ENCODE results near the gene ZNF467. TPM values are rescaled to one million over a fixed set of nuclear protein-coding genes. Genes with fewer than 3 reads are reported as not detected.

Gene ZNF467
- polyA plus RNA-seq, 3 donors = 23.0 to 23.9 (median 23.0) TPM

DNA sequence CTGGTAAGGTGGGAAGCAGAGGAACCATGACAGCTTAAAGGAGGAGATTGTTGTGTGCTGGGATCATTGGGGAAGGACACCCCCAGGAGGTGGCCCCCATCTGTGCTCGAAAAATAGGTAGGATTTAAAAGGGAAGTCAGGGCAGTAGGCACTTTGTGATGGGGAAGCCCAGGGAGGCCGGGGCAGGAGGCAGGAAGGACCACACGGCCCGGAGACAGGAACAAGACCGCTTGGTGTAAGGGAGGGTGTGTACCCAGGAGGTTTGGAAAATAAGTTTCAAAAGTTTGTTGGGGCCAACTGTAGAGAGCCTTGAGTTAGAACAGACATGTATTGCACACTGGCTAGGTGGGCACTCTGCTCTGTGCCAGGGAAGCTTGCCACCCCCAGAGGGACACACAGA, 20.7 kb downstream of the ZNF467 start:
- no peak for DNase-seq (ENCODE audit: low read depth in 3 of 3, low spot score in 2 of 3)

DNA sequence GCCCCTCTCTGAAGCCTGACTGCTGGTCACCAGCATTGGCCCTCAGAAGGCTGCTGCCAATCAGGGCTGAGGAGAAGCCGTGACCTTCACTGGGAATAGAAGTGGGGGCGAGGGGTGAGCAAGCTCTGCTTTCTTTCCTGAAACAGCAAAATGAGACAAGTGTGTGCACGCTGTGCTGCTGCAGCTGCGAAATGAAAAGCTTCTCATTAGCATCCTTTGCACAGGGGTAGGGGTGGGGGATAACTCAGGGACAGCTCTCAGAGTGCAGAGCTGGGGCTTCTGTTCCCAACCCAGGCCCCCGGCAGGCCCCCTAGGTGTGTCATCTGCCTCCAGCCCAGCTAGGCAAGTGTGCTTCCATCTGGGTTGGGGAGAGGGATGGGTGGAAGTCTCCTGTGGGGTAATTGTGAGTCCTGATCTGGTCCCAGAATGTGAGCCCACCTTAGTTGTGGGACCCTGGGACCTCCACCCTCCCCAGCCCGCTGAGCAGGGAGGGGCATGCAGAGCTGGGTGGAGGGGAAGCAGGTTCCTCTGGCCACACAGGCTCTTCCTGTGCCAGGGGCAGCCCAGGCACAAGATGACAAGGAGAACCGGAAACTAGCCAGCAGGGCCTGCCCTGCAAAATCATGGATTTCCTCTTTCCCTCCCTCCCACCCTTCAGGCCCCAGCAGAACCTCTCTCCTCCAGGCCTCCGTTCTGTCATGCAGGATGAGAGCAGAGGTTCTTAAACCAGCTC, 22.2 kb downstream of the ZNF467 start:
- no peak for DNase-seq (ENCODE audit: low read depth in 3 of 3, low spot score in 2 of 3)

DNA sequence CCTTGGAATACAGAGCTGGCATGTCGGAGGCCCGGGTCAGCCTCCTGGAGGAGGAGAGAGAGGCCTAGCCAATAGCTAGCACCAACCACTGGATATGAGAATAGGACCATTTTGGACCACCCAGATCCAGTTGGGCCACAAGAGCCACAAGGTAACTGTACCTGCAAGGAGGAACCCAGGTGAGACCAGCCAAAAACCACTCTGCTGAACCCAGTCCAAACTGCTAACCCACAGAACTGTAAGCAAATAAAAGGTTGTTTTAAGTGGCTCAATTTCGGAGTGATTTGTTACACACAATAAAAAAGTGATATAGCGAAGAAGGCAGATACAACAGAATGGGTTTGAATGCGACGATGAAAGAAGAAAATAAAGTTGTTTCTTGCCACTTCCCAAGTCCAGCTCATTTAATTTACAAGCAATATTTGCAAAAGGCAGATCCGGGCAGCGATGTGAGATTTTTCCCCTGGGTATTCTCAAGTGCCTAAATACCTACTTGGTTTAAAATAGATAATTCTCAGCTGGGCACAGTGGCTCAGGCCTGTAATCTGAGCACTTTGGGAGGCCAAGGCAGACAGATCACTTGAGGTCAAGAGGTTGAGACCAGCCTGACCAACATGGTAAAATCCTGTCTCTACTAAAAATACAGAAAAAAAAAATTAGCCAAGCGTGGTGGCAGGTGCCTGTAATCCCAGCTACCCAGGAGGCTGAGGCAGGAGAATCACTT, 23.1 kb downstream of the ZNF467 start:
- no peak for DNase-seq (ENCODE audit: low read depth in 3 of 3, low spot score in 2 of 3)

DNA sequence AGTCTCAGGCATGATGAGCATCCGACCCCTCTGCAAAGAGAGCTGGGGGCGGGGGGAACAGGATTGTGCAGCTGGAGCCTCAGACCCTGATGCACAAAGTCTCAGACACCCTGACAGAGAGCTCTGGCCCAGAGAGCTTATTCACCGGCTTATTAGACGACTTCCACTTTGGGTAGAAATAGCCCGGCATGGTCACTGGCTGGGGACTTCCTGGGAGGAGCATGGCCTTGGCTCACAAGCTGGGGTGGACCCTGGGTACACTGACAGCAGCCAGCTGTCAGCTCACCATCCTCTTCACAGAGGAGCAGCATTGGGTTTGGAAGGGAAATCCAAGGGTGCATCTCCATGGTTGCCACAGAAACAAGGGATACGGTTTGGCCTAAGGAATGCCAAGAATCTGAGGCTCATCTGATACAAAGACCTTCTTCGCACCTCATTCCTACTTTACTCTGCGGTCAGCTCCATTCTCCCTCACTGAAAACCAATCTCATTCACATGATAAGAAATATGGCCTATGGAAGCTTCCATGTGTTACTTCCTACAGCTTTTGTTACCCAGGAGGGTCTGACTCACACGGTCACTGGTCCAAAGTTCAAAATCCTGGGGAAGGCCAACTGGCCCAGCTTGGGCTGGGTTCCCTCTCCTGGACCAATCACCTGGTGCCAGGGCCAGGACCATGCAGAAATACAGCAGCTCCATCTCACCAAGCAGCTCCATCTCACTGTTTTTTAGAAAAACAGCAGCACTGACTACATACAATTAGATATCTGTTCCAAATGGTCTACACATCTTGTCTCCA, 25.1 kb downstream of the ZNF467 start:
- DNase-seq (ENCODE audit: low read depth in 3 of 3, low spot score in 2 of 3) = no peak

DNA sequence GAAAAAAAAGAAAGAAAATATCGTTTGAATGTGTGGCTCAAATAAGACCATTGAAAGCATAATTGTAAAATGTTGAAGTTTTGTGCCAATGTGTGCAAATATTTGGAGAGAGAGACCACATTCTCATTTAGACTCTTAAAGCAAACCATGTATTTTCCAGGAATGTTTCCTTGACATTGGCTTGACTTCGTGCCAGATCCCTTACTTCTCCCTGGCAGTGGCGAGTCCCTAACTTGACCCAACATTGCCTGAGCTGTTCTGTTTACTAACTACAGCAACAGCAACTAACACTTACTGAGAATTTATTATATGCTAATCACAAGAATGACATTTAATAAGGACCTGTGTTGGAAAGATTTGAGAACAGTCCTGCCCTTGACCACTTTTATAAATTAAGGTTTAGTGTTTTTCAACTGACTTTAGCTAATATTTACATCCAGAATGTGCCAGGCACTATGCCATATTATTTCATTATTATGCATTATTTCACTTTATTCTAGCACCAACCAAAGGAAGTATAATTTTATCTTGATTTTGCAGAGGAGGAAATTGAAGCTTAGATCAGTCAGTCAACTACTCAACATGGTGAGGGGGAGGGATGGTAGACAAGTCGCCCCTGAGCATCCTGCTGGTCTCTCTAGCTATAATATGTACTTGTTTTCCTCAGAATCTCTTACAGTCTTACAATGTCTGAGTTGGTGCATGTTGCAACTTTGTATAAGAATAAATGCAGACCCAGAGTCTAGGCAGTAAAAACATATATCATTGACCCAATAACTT, 29.7 kb downstream of the ZNF467 start:
- DNase-seq (ENCODE audit: low read depth in 3 of 3, low spot score in 2 of 3) = no peak

DNA sequence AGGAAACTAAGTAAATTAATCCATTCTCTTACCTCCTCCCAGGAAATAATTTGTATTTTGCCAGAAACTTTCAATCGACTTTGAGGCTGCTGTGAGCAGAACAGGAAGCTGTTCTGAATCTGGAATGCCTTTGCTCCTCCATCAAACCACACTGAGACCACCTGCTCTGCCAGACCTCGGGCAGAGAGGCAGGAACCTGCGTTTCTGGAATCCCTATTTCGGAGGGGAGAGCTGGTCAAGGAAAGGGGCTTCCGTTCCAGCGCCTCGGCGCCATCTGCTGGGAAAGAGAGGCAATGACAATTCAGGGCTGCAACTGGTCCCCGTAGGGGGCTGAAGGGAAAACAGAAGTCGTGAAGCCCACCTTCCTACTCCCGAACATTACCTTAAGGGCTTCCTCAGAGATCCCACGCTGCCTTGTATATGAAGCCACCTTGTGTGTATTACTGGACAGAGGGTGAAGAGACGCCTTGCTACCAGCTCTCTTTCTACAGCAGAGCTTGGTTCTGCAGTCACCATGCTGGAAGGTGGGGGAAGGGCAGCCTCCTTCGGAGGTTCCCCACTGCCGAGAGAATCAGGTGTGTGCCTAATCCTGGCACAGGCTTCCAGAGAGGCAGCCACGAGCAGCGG, 31.2 kb downstream of the ZNF467 start:
- DNase-seq (ENCODE audit: low read depth in 3 of 3, low spot score in 2 of 3) = peak; percentile 56 to 65 (median 59)

DNA sequence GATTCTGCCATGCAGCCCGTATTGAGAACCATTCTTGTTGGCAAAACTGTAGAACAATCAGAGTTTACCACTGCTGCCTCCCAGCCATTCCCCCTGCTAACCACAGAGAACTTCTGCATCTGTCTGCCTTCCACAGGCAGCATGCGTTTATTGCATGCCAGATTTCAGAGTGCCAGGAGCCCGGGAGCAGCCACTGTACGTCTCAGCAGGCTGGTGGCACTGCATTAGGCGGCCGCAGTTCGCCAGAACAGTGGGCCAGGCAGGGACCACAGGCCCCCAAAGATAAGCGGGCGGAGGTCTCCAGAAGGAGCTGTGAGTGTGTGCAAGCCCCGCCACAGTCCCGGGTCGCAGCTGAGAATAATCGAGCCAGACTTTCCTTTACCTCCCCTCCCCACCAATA, 31.8 kb downstream of the ZNF467 start:
- DNase-seq (ENCODE audit: low read depth in 3 of 3, low spot score in 2 of 3) = no peak

DNA sequence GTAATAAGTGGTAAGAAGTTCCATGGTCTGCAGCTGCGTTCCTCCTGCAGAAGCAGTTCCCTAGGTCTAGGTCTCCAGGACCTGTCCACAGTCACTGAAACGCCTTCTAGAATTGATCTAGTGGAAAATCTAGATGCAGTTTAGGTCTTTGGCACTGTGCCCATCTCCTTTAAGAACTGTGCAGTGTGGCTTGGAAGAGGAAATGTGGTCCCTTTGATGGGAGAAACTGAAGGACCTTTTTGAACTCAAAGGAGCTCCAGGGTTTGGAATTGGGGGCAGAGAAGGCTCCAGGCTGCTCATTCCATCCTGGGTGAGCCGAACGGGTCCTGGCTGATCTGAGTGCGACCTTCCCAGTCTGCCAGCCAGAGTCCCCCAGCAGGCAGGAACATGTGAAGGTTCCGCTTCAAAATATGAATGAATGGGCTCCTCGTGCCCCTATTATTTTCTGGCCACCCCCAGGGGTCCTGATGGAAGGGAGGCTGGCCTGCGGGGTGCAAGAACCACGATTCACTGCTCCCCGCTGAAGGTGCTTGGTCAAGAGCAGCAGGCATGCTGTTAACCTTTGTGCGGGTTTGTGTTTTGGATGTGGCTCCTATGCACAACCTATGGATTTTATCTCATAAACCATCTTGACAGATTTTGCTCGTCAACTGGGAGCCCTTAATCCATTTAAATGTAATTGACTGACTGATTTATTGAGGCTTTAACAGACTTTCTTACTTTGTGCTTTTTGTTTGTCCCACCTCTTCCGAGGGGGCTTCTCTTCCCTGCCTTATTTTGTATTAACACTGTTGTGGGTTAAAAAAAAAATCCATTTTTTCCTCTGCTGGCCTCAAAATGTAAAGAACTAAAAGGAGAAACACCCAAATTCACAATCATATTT, 36.7 kb downstream of the ZNF467 start:
- DNase-seq (ENCODE audit: low read depth in 3 of 3, low spot score in 2 of 3) = no peak

DNA sequence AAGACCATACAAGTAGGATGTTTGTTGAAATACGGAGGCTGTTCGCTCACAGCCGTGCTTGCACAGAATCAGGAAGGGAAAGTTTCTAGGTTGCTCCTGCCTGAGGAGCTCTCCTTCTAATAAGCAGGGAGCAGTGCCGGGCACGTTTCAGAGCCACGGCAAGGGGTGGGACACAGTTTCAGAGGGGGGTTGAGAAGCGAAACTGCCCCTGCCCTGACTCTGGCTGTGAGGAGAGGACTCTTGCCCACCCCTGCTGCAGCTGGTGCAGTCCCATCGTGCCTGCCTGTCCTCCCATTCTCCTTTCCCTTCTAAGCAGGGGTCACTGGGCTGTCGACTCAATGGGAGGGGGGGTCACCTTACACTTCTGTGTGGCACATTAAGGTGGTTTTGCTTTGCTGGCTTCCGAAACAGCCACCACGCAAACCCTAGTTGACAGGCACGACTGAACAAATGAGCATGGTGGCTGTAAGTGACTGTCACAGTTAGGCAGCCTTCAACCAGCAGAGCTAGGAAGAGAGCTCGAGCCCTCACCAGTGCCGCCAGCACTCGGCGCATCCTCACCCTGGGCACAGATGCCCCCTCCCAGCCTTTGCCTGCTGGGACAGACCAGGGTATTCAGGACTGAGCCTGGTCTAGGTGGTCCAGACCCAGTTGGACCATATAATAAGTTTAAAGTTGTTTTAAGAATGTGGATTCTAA, 37.5 kb downstream of the ZNF467 start:
- no peak for DNase-seq (ENCODE audit: low read depth in 3 of 3, low spot score in 2 of 3)

DNA sequence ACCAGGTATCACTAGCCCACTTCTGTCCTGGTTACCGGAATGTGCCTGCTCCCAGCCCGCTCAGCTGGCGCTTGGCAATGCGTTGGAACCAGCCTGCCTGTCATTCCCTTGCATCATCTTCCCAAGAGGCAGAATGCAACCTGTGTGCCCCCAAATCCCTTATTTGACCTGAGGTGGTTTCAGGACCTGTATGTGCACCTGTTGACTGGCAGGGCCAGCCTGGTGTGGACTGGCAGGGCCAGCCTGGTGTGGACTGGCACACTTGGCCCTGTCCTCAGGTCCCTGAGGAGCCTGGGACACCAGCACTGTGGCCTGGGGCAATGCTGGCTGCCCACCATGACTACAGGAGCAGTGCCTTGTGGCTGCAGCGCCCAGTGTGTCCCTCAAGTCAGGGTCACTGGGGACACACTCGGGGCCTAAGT, 38.2 kb downstream of the ZNF467 start:
- DNase-seq (ENCODE audit: low read depth in 3 of 3, low spot score in 2 of 3) = no peak

DNA sequence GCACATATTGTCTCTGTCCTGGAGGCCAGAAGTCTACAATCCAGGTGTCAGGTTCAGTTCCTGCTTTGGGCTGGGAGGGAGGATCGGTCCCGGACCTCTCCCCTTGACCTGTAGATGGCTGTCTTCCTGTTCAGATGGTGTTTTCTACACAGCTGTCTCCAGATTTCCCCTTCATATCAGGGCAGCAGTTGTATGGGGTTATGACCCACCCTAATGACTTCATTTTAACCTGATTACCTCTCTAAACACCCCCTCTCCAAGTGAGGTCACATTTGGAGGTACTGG, 38.7 kb downstream of the ZNF467 start:
- DNase-seq (ENCODE audit: low read depth in 3 of 3, low spot score in 2 of 3) = no peak

DNA sequence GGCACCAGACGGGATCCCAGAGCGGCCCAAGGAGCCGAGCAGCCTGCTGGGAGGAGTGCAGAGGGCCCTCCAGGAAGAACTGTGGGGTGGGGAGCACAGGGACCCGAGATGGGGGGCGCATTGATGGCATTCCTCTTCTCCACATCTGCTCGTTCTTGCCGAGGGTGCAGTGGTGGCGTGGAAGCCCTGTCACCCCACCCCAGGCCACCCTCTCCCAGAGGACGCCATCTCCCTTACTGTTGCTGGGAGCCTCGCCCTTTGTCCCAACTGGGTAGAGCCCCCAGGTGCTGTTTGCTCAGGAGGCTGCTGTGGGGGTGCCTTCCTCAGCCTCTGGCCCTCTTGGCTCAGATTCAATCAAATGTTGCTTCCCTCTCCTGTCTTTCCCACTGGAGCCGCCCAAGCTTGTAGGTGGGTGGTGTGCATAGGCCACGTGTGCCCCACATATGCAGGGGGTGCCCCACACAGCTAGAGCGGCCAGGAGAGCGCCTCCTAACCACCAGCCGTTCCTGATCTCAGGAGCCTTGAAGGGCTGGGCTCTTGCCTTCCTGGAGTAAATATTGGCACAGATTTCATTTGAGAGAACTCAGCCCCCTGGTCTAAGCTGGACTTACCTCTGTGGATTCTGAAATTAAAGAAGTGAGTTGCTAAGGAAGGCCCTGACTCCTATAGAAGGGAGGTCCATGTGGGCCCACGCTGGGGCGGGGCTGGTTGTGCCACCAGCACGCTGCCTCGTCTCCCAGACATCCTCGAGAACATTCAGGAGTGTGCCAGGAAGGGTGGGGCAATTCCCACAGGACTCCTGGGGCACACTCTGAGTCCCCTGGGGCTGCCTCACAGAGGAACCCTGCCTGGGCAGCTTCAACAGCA, 39.2 kb downstream of the ZNF467 start:
- DNase-seq (ENCODE audit: low read depth in 3 of 3, low spot score in 2 of 3) = no peak

DNA sequence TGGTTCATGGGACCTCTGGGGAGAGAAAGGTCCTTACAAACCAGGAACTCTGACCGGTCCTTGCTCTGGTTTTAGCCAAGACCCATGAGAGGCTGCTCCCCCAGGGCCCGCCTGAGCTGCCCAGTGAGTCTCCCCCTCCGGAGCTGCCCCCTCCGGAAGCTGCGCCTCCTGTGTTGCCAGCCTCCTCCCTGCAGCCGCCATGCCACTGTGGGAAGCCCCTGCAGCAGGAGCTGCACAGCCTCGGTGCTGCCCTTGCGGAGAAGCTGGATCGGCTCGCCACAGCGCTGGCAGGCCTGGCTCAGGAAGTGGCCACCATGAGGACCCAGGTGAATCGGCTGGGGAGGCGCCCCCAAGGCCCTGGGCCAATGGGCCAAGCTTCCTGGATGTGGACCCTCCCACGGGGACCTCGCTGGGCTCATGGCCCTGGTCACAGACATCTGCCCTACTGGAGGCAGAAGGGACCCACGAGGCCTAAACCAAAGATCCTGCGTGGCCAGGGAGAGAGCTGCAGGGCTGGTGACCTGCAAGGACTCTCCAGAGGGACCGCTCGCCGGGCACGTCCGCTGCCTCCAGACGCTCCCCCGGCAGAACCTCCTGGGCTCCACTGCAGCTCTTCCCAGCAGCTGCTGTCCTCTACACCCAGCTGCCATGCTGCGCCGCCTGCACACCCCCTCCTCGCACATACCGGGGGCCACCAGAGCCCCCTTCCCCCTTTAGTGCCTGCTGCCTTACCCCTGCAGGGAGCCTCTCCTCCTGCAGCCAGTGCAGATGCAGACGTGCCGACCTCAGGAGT, 40.1 kb downstream of the ZNF467 start:
- DNase-seq (ENCODE audit: low read depth in 3 of 3, low spot score in 2 of 3) = no peak

DNA sequence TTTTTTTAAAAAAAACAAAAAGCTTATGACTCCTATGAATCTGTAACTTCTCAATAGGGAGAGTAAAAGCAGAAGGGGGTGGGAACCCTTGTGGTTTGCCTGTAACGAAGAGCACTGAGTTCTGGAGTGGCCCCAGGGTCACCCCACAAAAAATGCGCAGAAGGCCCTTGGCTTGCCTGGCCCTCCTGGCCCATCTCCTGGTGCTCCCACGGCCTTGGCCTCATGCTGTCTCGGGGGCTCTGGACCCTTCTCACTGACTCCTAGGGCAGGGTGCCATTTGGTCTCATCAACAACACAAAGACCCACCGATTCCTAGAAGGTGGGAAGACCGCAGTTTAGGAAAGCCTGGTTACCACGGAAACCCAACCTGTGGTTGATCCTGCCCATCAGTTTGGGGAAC, 40.8 kb downstream of the ZNF467 start:
- no peak for DNase-seq (ENCODE audit: low read depth in 3 of 3, low spot score in 2 of 3)

DNA sequence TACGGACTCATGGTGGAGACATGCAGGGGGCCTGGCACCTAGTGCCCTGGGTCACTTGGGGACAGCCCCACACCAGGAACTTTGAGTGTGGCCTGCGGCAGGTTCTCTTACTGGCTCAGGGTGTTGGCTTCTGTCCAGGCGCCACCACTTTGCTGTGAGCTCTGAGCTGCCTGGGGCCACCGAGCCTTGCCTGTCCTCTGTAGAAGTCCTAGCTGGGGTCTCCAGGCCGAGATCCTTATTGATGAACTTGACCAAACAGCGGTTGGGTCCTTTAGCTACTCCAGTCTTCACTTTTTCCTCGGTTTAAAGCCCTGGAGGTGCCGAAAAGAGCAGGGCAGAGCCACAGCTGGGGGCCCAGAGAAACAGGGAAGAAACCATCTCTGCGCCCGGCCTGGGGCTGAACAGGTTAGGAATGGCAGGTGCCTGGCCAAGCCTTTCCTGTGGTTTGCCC, 41.3 kb downstream of the ZNF467 start:
- DNase-seq (ENCODE audit: low read depth in 3 of 3, low spot score in 2 of 3) = no peak

DNA sequence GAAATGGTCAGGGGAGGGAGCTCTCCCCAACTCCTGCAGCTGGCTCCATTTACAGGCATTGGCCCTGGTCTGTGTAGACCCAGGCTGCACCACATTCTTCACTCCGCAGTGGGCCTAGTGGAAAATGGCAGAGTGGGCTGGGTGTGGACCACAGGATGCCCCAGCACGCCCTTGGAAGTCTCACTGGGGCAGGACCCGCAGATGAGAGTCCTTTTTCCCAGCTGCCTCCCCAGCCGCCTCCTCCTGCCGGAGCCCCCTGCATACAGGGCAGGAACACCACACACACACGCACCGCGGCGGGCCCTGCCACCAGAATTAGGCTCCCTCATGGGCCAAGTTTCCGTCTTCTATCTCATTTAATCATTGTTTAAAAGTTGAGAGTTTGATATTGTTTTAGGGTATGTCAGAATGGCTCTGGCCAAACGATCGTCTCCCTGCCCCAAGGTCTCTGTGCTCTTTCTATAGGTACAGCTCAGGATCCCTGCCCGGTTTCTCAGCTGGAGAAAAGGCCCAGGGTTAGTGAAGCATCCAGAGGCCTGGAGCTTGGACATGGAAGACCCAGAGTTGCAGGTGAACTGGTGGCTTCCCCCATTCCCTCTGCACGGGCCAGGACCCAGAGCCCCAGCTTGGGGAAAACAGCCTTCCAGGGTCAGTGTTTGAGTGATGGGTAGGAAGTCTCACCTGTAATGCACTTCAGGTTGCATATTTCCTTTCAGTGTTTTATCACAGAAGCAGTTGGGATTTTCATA, 42.0 kb downstream of the ZNF467 start:
- DNase-seq (ENCODE audit: low read depth in 3 of 3, low spot score in 2 of 3) = no peak

Measured in right renal cortex interstitium (tissue), 3 donors.